Spleen (tissue), 11 donors: Measurements from ENCODE around the gene PPCS. TPM values are rescaled to one million over a fixed set of nuclear protein-coding genes. Genes with fewer than 3 reads are reported as not detected.

Experiments
- DNase-seq: peaks from one replicate; pipeline ENCODE4 v3.0.0-alpha.2; 2020
- H3K27ac ChIP-seq, 8 donors: fragments of 200-600 bp; sonication (generic) in 7 of 8; 1 replicate in 4 of 8; 2 replicates in 4 of 8; pipeline versions ENCODE4 v1.5.0 to v1.8.0; 2016 to 2021; ENCODE audit warnings: inconsistent platforms in 4 of 8, mild to moderate bottlenecking in 4 of 8, moderate library complexity in 1 of 8
- H3K27me3 ChIP-seq, 7 donors: fragments of 200-600 bp; sonication (generic) in 6 of 7; replicated peaks in 1 of 7; 1 replicate in 4 of 7; 2 replicates in 3 of 7; pipeline versions ENCODE4 v1.5.0 to v1.8.0; 2016 to 2021; ENCODE audit warnings: inconsistent platforms in 3 of 7, mild to moderate bottlenecking in 1 of 7
- H3K36me3 ChIP-seq, 6 donors: fragments of 200-600 bp; sonication (generic) in 5 of 6; 1 replicate in 4 of 6; 2 replicates in 2 of 6; pipeline versions ENCODE4 v1.5.0 to v1.8.0; 2016 to 2021; ENCODE audit warnings: inconsistent platforms in 2 of 6
- H3K4me1 ChIP-seq, 6 donors: fragments of 200-600 bp; sonication (generic) in 5 of 6; 1 replicate in 3 of 6; 2 replicates in 3 of 6; pipeline versions ENCODE4 v1.5.0 to v1.8.0; 2016 to 2021; ENCODE audit warnings: inconsistent platforms in 3 of 6
- H3K4me3 ChIP-seq, 8 donors: fragments of 200-600 bp; sonication (generic) in 7 of 8; 1 replicate in 4 of 8; 2 replicates in 4 of 8; pipeline versions ENCODE4 v1.5.0 to v1.8.0; 2016 to 2021; ENCODE audit warnings: inconsistent platforms in 4 of 8, mild to moderate bottlenecking in 4 of 8, moderate library complexity in 2 of 8
- H3K9me3 ChIP-seq, 8 donors: fragments of 200-600 bp; sonication (generic) in 7 of 8; 1 replicate in 4 of 8; 2 replicates in 4 of 8; pipeline versions ENCODE4 v1.5.0 to v1.8.0; 2016 to 2021; ENCODE audit warnings: inconsistent platforms in 4 of 8
- POLR2A ChIP-seq, 3 donors: fragments of 450-650 bp; IDR thresholded peaks; one replicate each; pipeline ENCODE4 v1.5.1; 2017; ENCODE audit warnings: antibody characterized with exemption in 3 of 3, mild to moderate bottlenecking in 1 of 3
- POLR2AphosphoS5 ChIP-seq, 3 donors: sonication (generic); formaldehyde crosslinking; IDR thresholded peaks; one replicate each; pipeline ENCODE4 v1.5.1; 2017; ENCODE audit warnings: antibody characterized with exemption in 3 of 3
- WGBS, 5 donors: extraction: QIAGEN DNeasy Blood & Tissue Kit in 3 of 5; methylation state at CpG; one replicate each; pipeline versions ENCODE4 v1.1.5 to v1.1.7; 2013 to 2018; 5-methylcytosine and 5-hydroxymethylcytosine counted together
- intact Hi-C: fragments of 100-400 bp; cut with DNase I; formaldehyde crosslinking; loops from one replicate; pipeline ENCODE4 v1.15.0; 2023; ENCODE audit warnings: low total_unique reads
- polyA plus RNA-seq, 3 donors: library from polyadenylated mRNA; stranded (reverse); fragments of 200-250 nt; gene quantifications; one replicate each; pipeline ENCODE4 v1.2.1, GENCODE V29; 2013
- total RNA-seq, 7 donors: library from RNA; depleted of rRNA in 3 of 7; stranded (reverse); fragments of >200 nt in 3 of 7; fragmentation: NEBNext Ultra II Directional in 4 of 7; extraction: Animal tissue kit (Norgen Biotek cat#: 25700) in 4 of 7; gene quantifications; one replicate each; pipeline versions ENCODE4 v1.1.0 to v1.2.1, GENCODE V29; 2016 to 2021
- TF ChIP-seq, protein P1 (sequence below), 11 experiments: fragments of 200-600 bp in 7 of 11; fragments of 450-650 bp in 4 of 11; sonication (generic) in 4 of 11; IDR thresholded peaks in 8 of 11; conservative IDR thresholded peaks in 3 of 11; 1 replicate in 7 of 11; 2 replicates in 4 of 11; pipeline versions ENCODE4 v1.4.0 to v1.8.0; 2016 to 2021; ENCODE audit warnings: antibody characterized with exemption in 11 of 11, inconsistent platforms in 4 of 11, mild to moderate bottlenecking in 1 of 11
- donor health status: healthy with polysubstance abuse.
- donor health status: DM: no; HTN: no; CAD: no; lungs with moderate emphysema.
- donor health status: DM: no; HTN: no; CAD: no.
- donor health status: Bipolar disorder and iron deficiency.
- donor health status: healthy.
- donor health status: DM: no; HTN: no; CAD: no.
- donor health status: DM: yes; HTN: yes; CAD: no.

Gene PPCS
- total and polyA plus RNA-seq, 10 donors = 48.4 to 96.3 (median 57.3) TPM

DNA sequence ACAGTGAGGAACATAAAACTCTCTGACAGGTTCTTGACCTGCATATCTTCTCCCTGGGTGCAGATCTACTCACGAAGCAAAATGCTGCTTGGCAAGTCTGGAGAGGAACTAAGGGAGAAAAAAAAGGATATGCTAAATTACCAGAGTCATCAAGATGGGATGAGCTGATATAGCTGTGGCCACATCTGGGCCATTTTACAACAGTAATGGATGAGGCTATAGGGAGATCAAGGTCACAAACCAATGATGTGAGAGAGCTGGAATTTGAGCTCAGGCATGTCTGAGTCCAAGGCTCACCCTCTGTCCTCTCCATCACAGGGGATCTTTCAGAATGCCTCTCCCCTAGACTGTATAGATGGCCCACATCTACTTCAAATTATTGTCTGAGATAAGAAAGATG lies 26.7 kb upstream of the PPCS start:
- no peak for DNase-seq
- Histone ChIP-seq H3K4me1 (no peaks in the 10 kb centered on the region), H3K36me3 (no peaks in the 10 kb centered on the region), H3K9me3 (no peaks in the 10 kb centered on the region), H3K27me3 (no peaks in the 10 kb centered on the region), H3K4me3 (no peak overlapping the region), H3K27ac (no peak overlapping the region)
- no peak for TF ChIP-seq POLR2AphosphoS5 (IDR thresholded peaks at IDR 0.05)
- TF ChIP-seq, protein P1, sequence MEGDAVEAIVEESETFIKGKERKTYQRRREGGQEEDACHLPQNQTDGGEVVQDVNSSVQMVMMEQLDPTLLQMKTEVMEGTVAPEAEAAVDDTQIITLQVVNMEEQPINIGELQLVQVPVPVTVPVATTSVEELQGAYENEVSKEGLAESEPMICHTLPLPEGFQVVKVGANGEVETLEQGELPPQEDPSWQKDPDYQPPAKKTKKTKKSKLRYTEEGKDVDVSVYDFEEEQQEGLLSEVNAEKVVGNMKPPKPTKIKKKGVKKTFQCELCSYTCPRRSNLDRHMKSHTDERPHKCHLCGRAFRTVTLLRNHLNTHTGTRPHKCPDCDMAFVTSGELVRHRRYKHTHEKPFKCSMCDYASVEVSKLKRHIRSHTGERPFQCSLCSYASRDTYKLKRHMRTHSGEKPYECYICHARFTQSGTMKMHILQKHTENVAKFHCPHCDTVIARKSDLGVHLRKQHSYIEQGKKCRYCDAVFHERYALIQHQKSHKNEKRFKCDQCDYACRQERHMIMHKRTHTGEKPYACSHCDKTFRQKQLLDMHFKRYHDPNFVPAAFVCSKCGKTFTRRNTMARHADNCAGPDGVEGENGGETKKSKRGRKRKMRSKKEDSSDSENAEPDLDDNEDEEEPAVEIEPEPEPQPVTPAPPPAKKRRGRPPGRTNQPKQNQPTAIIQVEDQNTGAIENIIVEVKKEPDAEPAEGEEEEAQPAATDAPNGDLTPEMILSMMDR (IDR thresholded peaks at IDR 0.05 in 8 of 11, conservative IDR thresholded peaks at IDR 0.05 in 3 of 11) = no peak
- TF ChIP-seq POLR2A (IDR thresholded peaks at IDR 0.05) = no peak
- intact Hi-C loops = no loop called here
- 41 to 77% (median 54%) methylated on average over 1 of the region's 1 CpG for WGBS, 5 donors

DNA sequence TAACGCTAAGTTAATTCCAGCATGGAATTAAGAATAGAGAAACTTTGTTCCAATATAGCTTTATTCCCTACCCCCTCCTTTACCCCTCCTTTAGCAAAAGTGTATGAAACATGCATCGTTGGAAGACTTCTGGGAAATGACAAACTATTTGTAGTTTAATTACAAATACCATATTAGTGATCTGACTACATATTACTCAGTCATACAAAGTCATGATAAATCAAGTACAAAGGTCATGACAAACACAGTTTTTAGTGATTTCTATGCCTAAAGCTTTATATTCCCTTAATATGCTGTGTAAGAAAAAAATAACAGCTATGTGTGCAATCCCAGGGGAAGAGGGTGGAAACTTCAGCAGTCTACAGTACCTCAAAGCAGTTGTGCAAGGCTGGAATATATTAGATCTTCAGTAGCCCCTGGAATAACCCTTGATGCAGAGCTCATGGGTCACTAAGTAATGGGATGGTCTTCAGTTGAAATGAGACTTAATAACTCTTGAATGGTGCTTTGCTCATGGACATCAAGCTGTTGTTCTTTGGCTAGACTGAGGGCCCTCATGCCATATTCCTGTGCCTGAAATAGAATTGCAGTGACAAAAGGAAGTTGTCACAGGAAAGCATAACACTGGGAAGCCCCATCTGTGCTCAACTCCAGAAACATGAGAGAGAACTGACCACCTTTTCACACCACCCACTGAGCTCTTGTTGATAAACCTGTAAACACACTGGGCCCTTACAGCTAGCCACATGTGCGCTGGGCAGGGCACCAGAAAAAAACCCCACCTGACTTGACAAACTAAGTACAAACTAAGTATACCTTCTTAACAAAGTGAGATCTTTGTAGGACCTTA lies 25.8 kb upstream of the PPCS start:
- 84 to 95% (median 88%) methylated on average over 3 of the region's 3 CpGs for WGBS, 5 donors
- H3K4me1 ChIP-seq = no peaks in the 10 kb centered on the region
- no peak overlapping the region for H3K27ac ChIP-seq
- DNase-seq = no peak
- H3K27me3 ChIP-seq = no peaks in the 10 kb centered on the region
- TF ChIP-seq, protein P1 (IDR thresholded peaks at IDR 0.05 in 8 of 11, conservative IDR thresholded peaks at IDR 0.05 in 3 of 11) = no peak
- TF ChIP-seq POLR2AphosphoS5 (IDR thresholded peaks at IDR 0.05) (no peak), POLR2A (IDR thresholded peaks at IDR 0.05) (no peak)
- no peaks in the 10 kb centered on the region for H3K9me3 ChIP-seq
- intact Hi-C loops = no loop called here
- no peak overlapping the region for H3K4me3 ChIP-seq
- no peaks in the 10 kb centered on the region for H3K36me3 ChIP-seq

DNA sequence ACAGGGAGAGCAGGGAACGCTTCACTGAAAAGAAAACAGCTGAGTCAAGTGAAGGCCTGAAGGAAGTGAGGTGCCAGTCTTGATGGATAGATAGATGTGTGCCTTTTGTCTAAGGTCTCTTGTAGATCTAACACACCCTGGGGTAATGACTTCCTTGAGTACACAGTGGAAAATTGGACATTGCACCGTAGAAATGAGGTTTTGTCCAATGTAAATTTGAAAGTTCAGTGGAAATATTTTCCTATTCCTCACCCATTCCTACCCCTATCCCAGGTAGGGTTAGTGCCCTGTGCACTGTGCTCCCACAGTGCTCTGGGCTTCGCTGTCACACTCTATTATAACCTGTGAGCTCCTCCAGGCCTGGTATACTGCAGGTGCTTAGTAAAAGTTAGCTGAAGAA lies 24.8 kb upstream of the PPCS start:
- no peak overlapping the region for H3K4me3 ChIP-seq
- H3K36me3 ChIP-seq = no peaks in the 10 kb centered on the region
- no peaks in the 10 kb centered on the region for H3K9me3 ChIP-seq
- no peak for DNase-seq
- no peak overlapping the region for H3K27ac ChIP-seq
- TF ChIP-seq, protein P1 (IDR thresholded peaks at IDR 0.05 in 8 of 11, conservative IDR thresholded peaks at IDR 0.05 in 3 of 11) = no peak
- TF ChIP-seq POLR2A (IDR thresholded peaks at IDR 0.05) (no peak), POLR2AphosphoS5 (IDR thresholded peaks at IDR 0.05) (no peak)
- no peaks in the 10 kb centered on the region for H3K4me1 ChIP-seq
- 74 to 86% (median 84%) methylated on average over 3 of the region's 3 CpGs for WGBS, 5 donors
- intact Hi-C loops = no loop called here
- H3K27me3 ChIP-seq = no peaks in the 10 kb centered on the region

DNA sequence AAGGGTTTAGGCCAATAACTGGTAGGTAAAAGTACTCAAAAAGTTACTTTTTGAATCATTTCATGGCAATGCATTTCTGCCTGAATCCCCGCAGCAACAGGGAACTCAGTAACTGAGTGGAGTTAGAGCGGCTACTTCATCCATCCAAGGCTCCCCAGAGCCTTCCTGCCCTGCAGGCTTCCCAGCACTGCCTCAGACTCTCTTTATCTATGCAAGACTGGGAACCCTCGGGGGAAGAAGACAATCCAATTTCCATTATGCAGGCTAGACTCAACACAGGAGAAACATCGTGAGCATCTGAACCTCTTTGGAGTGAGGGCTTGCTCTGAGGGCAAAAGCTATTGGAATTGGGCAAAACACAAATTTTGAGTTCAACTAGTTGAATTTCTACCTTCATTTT lies 23.6 kb upstream of the PPCS start:
- H3K27me3 ChIP-seq = no peaks in the 10 kb centered on the region
- intact Hi-C loops = no loop called here
- no peaks in the 10 kb centered on the region for H3K4me1 ChIP-seq
- H3K4me3 ChIP-seq = no peak overlapping the region
- WGBS, 5 donors = 88 to 98% (median 94%) methylated on average over 4 of the region's 4 CpGs
- H3K27ac ChIP-seq = no peak overlapping the region
- H3K36me3 ChIP-seq = no peaks in the 10 kb centered on the region
- no peaks in the 10 kb centered on the region for H3K9me3 ChIP-seq
- TF ChIP-seq, protein P1 (IDR thresholded peaks at IDR 0.05 in 8 of 11, conservative IDR thresholded peaks at IDR 0.05 in 3 of 11) = no peak
- no peak for TF ChIP-seq POLR2A (IDR thresholded peaks at IDR 0.05)
- TF ChIP-seq POLR2AphosphoS5 (IDR thresholded peaks at IDR 0.05) = no peak
- DNase-seq = no peak
